ENCODE results near the gene FARP1. TPM values are rescaled to one million over a fixed set of nuclear protein-coding genes. Genes with fewer than 3 reads are reported as not detected.

The FARP1 gene
- total and polyA plus RNA-seq, 10 of the 15 experiments (the other 5 are each of a cell fraction or from before 2014, with no cell fraction given): 0.17 to 6.9 (median 0.68) TPM

GRCh38 chr13:98201984-98202383, 59.1 kb downstream of the FARP1 start (continued):
- TF ChIP-seq USF1 (IDR thresholded peaks at IDR 0.05; ENCODE audit: borderline replicate concordance, extremely low read length, insufficient read depth, low read depth, low read length) (no peak), BHLHE40 (IDR thresholded peaks at IDR 0.05; ENCODE audit: borderline replicate concordance in 1 of 2, low read depth in 2 of 2, low read length in 1 of 2) (no peak; a peak in 1 of 4 replicates), SMAD1 (IDR thresholded peaks at IDR 0.05; ENCODE audit: low read depth, partially characterized antibody) (no peak), ETV6 (conservative IDR thresholded peaks at IDR 0.05 in 1 of 2, IDR thresholded peaks at IDR 0.05 in 1 of 2; ENCODE audit: borderline replicate concordance in 1 of 2, low read depth in 1 of 2) (no peak), MTA2 (IDR thresholded peaks at IDR 0.05; ENCODE audit: low read depth) (peak; percentile 55; the same call in 1 of the 2 replicates), GATAD2B (conservative IDR thresholded peaks at IDR 0.05; ENCODE audit: low read depth) (0 out of 2 replicates have a peak, but pooled peaks have one; percentile 23), ZNF622 (IDR thresholded peaks at IDR 0.05) (no peak), RUNX3 (IDR thresholded peaks at IDR 0.05; ENCODE audit: low read length) (no peak), NR2F1 (conservative IDR thresholded peaks at IDR 0.05) (peak; percentile 72)

GRCh38 chr13:98203646-98204326, 60.9 kb downstream of the FARP1 start:
- Histone ChIP-seq H3K36me3 (ENCODE audit: control insufficient read depth in 2 of 2, insufficient read depth in 2 of 2, low read length in 1 of 2) (no peaks in the 10 kb centered on the region), H3K9me3 (replicated peaks; ENCODE audit: control insufficient read depth, insufficient read depth, low read length) (no peaks in the 10 kb centered on the region; the same call in 2 of the 3 replicates), H3K4me1 (ENCODE audit: control insufficient read depth, insufficient read depth, low read length) (no peaks in the 10 kb centered on the region), H4K20me1 (ENCODE audit: control insufficient read depth, insufficient read depth) (no peaks in the 10 kb centered on the region), H3K27ac (ENCODE audit: control insufficient read depth, insufficient read depth) (no peak overlapping the region), H3K79me2 (ENCODE audit: control insufficient read depth, insufficient read depth, low read length) (no peaks in the 10 kb centered on the region), H3K4me3 (no peak overlapping the region), H3K27me3 (replicated peaks in 1 of 2; ENCODE audit: control insufficient read depth in 2 of 2, insufficient read depth in 2 of 2, low read length in 1 of 2) (no peaks in the 10 kb centered on the region), H3K4me2 (ENCODE audit: control insufficient read depth, insufficient read depth) (no peak overlapping the region), H3K9ac (ENCODE audit: control insufficient read depth, insufficient read depth, low read length) (no peak overlapping the region), H2AFZ (ENCODE audit: control insufficient read depth, low read depth, low read length) (no peak overlapping the region)
- ChIA-PET CTCF (no interaction called here), POLR2A (no interaction called here), RAD21 (ENCODE audit: unreplicated experiment) (no interaction called here), SMC1A (ENCODE audit: uncharacterized antibody, unreplicated experiment) (interaction anchor here (1.3 to 5.5 kb wide), 3 partner anchors 11 to 29 kb away, joined by 3 to 31 read pairs (median 7); no protein-coding TSS in a partner anchor)
- no peak for ATAC-seq
- TF ChIP-seq ZBTB11 (CRISPR knock-in tag; IDR thresholded peaks at IDR 0.05): no peak
- intact Hi-C loops (cut with micrococcal nuclease; ENCODE audit: unreplicated experiment): no loop called here
- BruUV-seq (replicated peaks): no TSS peak
- DNase-seq (ENCODE audit: low read depth, low spot score): no peak
- in situ Hi-C loops (cut with MboI): no loop called here
- WGBS (ENCODE audit: insufficient coverage, insufficient replicate concordance, low lambda C conversion rate, missing lambda C conversion rate): 62% methylated on average over 8 of the region's 8 CpGs
- no peak for FAIRE-seq
